ENCODE results near the gene BABAM2.

DNA sequence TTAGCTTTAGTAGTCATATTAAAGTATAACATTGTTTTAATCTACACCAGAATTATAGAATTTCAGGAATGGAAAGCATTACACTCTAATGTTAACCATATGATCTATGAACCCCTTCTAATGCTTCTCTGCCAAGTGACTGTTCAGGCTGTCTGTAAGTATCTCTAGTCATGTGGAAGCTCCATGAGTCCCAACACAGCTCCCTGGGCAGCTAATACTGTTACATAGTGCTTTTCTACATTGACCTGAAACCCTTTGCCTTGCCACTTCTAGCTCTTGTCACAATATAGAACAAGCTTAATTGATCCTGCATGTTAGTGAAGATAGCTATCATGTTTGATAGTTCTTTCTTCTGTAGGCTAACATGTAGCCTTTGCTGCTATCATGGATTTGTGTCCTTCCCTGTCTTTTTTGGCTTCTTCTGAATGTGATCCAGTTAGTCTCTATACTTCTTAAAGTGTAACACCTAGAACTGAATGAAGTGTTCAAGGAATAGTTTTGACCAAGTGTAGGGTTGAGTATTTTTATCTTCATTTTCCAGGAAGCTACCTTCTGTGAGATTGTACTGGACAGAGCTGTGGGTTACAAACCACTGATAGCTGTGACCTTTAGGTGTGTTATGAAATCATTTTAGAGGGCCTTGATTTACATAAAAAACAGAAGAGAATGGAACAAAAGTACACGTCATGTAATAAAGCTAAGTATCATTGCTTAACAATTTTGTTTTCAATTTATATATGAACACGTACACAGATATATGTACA lies 23.7 kb downstream of the BABAM2 start:
- TF ChIP-seq, protein P1, sequence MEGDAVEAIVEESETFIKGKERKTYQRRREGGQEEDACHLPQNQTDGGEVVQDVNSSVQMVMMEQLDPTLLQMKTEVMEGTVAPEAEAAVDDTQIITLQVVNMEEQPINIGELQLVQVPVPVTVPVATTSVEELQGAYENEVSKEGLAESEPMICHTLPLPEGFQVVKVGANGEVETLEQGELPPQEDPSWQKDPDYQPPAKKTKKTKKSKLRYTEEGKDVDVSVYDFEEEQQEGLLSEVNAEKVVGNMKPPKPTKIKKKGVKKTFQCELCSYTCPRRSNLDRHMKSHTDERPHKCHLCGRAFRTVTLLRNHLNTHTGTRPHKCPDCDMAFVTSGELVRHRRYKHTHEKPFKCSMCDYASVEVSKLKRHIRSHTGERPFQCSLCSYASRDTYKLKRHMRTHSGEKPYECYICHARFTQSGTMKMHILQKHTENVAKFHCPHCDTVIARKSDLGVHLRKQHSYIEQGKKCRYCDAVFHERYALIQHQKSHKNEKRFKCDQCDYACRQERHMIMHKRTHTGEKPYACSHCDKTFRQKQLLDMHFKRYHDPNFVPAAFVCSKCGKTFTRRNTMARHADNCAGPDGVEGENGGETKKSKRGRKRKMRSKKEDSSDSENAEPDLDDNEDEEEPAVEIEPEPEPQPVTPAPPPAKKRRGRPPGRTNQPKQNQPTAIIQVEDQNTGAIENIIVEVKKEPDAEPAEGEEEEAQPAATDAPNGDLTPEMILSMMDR (IDR thresholded peaks at IDR 0.05), result no peak
- TF ChIP-seq POLR2A (IDR thresholded peaks at IDR 0.05), result no peak
- TF ChIP-seq POLR2AphosphoS5 (IDR thresholded peaks at IDR 0.05), result no peak

Data from transverse colon (tissue), 4 donors.